GM21367 (cell line): ENCODE data around the gene NUDT11.
"Not testable (repeated sequence)": the region's sequence is repeated elsewhere in the genome, so short reads cannot be mapped to it uniquely, and the experiment has no call there.

Experiments used
- ATAC-seq: cut with Tn5 transposase; IDR thresholded peaks from one replicate; pipeline ENCODE4 v1.9.1; 2021; ENCODE audit not compliant: unreplicated experiment

NUDT11 gene

DNA sequence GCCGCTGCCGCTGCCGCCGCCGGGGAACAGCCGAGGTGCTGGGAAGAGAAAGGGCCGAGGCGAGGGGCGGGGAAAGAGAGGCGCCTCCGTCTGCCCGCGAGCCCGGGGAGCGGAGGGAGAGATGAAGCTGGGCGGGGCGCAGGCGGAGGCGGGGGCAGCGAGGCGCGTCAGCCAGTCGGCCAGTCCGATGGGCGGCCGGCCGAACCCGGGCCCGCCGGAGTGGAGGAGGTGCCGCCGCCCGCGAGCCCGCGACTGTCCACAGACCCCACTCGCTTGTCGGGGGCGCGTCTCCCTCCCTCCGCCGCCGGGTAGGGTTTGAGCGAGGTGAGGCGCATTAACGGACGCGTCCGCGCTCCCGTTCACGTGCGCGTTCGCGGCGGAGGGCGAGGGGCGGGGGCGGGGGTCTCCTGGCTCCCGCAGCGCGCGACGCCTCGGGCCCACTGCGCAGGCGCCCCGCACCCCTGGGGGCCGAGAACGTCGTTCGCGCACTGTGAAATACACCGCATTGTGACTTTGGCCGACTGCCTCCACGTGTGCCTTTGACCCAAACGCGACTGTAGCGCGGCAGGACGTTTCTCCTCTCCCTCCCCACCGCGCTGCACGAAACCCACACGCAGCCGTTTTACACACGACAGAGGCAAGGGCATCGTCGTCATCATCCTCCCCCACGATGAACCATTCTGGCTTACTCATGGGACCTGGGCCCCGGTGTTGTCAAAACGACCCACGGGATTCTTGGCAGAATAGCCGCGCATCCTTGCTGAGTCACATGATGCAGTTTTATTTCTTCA is at the start of gene NUDT11:
NUDT11 (minus strand) TSS at position 92 of the 791 bp plus-strand sequence. CDS start 148 bp downstream, outside the sequence.
- no peak for ATAC-seq

DNA sequence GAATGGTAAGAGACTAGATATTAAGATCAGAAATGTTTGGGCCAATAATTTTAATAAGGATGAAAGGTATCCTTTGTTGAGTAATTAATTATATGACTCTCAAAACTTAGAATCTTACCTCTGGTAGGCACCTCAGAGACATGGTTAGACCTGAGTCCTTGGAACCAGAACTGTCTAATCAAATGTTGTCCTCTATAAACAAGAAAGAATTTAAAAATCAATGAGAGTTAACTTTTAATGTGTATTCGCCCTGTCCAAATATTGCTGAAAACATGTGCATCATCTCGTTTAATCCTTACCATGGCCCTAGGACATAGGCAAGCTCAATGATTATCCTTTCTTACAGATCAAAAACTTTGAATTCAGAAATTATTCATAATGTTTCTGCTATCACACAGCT is 24.0 kb upstream of the NUDT11 start:
- no peak for ATAC-seq

DNA sequence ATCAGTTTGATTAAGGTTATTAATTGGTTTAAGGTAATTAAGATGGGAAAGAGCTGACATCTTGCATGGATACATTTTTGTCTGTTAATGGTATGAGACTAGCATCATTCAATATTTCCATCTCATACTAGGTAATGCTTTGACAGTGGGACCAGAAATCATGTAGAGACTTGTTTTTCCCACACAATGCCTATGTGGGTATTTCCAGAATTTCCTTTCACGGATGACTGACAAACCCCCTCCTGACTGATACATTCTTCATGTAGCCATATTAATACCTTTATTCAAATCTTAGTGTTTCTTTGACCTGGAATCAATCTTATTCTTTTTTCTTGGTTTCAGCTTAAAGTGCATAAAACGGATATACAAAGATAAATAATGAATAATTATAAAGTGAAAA is 22.7 kb upstream of the NUDT11 start:
- ATAC-seq = not testable (repeated sequence)

DNA sequence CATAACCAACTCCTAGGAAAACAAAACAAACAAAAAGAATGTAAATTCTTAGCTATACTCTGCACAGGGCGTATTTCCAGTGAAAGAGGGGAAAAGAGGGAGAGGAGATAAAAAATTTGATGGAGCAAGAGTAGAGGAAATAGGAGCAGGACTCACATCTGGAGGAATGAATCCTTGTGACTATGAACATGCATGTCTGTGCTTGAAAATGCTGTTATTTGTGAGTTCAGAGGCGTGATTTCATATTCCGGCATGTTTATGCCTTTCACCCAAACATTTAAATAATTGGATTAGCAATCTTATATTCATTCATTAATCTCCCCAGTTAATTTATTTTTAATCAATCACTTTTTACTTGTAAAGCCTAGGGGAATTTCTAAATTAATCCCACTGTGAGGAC is 11.2 kb upstream of the NUDT11 start:
- ATAC-seq = no peak

DNA sequence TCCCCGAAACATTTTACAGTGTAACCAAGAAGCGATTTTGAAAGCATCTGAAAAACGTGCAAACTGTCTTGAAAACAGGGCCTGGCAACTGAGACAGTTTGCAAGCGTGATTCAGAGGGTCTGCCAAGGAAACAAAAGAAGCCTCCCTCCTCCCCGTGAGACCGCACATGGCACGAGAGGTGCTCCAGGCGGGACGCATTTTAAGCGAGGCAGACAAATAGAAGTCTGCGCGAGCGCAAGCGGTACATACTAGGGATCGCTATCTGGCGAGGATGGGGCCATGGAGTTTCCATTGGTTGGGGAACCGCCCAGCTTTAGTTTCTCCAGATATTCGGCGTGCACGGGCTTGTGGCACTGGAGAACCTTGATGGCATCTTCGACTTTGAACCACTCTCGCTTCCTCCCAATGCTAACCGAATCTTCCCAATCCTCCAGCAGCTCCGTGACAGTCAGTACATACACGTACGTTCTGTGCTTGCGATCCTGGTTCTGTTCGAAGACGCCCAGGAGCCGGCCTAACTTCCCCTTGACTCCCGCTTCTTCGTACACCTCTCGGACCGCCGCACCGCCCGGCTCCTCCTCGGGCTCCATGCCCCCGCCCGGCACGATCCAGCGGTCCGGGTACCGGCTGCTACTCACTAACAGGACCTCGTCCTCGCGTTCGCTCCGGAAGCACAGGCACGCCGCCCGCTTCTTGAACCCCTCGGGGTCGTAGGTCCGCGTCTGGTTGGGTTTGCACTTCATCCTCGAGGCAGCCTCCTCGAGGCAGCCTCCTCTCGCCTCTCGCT is 497 bp downstream of the NUDT11 start:
- not testable (repeated sequence) for ATAC-seq

DNA sequence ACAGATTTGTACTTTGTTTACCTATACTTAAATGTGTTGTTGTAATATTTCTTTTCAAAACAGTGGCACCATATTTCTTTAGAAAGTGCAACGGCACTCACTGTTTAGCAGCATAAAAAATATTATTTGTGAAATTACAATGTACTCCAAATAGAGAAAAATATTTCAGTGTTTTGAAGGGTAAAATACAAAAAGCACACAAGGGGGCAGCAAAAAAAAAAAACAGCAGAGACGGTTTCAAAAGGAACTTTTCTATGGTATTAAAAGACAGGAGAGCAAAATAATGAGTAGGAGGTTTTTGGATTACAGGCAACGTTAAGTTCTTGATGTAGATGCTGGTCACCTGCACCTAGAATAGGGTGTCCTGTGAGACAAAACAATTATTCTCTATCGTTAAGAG is 2.0 kb downstream of the NUDT11 start:
- no peak for ATAC-seq

DNA sequence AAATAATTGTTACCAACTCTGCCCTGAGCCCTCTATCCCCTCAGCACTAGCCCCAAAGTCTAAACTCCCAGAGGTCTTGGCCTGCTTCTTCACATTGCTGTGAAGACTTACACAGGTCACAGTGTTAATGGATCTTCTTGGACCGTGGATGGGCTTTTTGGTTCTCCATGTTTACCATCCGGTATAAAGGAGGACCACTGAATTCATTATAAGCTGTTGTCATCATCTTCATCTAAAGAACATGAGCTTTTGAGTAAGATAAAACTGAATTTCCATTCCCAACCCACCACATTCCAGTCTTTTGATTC is 8.5 kb downstream of the NUDT11 start:
- ATAC-seq = no peak

DNA sequence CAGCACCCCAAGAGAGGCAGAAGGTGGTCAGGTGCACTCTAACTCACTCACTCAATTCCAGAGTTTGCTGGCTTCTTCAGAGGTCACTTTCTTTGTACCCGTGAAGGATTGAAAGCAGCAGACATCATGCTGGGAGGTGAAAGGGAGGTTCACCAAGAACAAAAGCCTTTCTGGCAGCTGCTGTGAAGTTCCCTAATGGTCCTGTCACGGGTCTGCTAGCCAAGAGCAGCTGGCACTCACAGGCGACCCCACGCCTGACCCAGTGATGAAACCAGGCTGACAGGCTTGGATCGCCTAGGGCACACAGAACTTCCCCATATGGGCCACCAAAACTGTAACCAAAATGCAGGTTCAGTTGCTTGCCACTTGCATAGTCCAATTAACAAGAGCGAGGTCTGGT is 11.8 kb downstream of the NUDT11 start:
- no peak for ATAC-seq

DNA sequence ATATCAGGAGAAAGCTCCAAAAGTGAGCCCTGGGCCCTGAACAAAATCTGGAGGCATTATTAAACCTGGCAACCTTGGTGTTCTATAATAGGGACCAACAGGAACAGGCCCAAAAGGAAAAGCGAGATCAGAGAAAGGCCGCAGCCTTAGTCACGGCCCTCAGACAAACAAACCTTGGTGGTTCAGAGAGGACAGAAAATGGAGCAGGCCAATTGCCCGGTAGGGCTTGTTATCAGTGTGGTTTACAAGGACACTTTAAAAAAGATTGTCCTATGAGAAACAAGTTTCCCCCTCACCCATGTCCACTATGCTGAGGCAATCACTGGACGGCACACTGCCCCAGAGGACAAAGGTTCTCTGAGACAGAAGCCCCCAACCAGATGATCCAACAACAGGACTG is 14.0 kb downstream of the NUDT11 start:
- ATAC-seq = not testable (repeated sequence)

DNA sequence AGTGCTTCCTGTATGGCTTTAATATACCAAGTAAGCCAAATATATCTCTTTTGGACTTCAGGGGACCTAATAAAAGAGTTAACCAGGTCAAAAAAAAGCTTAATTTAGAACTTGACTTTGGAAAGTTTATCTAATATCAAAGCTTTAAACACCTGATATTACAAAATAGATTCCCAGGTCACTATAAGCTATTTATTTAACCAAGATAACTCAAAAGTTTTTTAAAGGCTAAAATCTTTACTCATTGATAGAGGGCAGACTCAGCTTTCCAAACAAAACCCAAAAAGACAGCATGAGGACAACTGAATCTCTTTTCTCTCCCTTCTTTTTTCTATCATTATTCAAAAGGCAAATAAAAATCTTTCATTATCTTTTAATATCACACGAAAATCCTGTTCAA is 19.5 kb downstream of the NUDT11 start:
- ATAC-seq = no peak

DNA sequence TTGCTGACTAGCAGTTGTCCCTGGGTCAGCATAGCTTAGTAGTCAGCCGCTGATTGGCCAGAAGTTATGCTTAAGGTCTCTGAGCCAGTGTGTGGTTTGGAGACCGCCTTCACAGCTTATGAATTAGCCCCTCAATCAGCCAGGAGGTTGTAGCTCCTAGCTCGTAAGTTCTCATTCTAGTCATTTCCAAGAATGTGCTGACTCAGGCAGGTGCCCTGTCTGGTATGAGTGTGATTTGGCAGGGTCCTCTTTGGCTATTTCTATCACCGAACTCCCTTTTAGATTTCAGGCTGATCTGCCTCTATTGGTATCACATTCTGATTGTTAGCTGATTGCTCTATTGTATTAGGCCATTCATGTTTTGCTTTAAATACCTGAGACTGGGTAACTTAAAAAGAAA is 33.1 kb downstream of the NUDT11 start:
- no peak for ATAC-seq

DNA sequence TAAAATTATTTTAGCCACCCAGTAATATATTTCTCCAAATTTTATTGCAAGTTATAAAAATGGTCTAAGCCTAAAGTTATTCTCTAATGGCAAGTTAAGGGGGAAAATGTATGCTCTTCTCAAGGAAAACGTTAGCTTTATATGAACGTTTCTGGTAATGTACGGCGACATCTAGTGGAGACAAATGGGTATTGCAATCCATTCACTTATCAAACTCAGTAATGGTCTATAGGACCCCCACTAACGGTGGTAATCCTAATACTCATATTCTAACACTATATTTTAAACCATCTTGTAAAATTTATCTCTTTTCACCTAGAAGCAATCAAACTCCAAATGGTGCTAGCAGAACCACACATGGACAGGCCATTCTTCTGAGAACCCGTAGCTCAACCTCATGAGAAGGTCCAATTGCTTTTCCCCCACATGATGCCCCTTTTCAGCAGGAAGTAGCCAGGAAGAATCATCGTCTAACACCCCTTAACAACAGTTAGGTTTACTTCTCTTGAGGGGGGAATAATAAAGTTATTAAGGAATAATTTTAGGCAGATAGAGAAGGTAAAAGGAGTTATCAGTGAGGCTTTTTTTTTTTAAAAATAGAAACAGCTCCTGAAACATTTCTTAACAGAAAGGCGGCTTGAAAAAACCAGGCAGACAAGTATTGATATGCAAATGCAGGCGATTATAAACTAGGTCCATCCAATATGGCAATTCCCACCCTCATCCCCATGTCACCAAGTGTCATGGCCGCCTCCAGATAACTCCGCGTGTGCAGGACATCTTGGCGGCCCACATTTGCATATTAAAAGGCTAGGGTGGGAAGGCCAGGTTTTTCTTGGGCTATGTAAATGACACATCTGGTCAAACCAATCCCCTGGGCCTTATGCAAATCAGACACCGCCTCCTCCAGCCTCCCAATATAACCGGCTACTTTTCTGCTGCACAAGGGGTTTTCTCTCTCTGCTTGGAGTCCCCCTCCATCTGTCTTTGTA is 35.0 kb downstream of the NUDT11 start:
- ATAC-seq = no peak

DNA sequence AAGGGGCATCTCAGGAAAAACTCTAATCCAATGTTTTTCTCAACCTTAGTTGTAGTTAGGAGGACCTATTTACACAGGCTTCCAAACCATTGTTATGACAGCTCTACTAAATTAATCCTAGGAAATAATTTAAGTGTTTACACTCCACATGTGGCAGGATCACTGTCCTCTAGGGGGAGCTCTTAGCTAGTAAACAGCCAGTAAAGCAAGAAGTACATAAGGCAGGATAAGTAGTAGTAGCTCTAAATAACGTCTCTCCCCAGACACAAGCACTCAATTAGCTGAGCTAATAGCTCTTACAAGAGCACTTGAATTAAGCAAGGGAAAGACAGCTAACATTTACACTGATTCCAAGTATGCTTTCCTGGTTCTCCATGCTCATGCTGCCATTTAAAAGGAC is 37.3 kb downstream of the NUDT11 start:
- no peak for ATAC-seq

DNA sequence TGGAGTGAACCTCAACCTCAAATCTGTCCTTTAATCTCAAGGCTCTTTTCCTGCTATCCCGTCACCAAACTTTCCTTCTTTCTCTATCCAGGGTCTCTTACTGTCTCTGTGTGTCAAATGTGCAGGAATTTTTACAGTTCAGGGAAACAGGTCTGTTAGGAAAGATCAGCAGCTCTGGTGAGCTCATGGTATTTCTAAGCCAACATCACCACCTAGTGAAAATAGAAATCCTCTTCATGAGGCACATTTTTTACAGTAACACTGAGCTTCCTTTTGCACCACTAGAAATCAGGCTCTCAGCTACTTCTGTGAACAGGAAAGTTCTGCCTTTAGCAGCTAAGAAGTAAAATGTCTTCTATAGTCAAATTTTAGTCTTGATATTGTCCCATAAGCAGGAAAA is 39.6 kb downstream of the NUDT11 start:
- no peak for ATAC-seq

DNA sequence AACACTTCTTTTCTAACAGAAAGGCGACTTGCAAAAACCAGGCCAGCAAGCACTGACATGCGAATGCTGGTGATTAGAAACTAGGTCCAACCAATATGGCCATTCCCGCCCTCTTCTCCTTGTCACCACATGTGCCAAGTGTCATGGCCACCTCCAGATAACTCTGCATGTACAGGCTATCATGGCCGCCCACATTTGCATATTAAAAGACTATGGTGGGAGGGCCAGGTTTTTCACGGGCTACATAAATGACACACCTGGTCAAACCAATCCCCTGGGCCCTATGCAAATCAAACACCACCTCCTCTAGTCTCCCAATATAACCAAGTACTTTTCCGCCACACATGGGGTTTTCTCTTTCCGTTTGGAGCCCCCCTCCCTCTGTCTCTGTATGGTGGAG is 40.1 kb downstream of the NUDT11 start:
- no peak for ATAC-seq

DNA sequence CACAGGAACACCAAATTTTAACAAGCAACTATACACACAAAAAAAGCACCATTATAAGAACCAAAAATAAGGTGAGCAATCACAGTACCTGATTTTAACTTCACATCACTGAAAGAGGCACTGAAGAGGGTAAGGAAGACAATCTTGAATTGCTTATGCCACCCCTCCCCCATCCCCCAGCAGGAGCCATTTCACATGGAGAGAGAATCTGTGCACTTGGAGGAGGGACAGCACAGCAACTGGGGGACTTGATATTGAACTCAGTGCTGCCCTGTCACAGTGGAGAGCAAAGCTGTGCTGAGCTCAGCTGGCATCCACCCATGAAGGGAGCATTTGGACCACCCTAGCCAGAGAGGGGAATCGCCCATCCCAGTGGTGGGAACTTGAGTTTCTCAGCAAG is 56.0 kb downstream of the NUDT11 start:
- ATAC-seq = no peak
